EL (cell line): Measurements from ENCODE around the gene SLC41A3.
"Not testable (repeated sequence)": the region's sequence is repeated elsewhere in the genome, so short reads cannot be mapped to it uniquely, and the experiment has no call there.

Source experiments
- DNase-seq: peaks from one replicate; pipeline ENCODE4 v3.0.0-alpha.2; 2016

Gene SLC41A3

DNA sequence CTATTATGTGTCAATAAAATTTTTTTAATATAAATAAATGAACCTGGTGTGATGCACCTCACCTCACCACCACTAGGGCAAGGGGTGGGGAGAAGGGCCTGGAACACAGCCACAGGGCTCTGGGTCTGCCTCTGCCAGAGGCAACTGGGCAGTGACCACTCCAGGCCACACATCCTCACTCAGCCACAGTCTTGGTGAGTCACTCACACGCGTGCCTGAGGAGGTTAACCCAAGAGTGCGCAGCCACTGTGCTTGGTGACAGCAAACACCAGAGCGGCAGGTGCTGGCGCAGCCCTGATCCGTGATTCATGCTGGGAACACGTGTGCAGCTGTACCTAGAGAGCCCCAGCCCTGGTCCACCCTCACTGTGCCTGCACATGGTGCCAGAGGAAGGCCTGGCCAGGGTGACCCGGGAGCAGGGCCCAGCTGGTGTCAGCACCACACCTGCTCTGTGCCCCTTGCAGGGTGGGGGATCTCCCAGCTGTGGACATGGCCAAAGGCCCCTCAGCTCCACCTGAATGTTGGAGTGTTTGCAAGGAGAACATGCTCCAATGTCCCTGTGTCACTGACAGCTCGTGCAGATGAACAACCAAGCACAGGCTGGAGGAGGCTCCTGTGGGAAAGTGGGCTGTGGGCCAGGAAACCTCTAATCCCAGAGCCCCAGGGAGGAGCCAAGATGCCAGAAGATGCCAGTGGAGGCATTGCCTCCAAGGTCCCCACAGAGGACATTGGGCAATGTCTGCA, 2.1 kb downstream of the SLC41A3 start:
- DNase-seq: peak; percentile 81

DNA sequence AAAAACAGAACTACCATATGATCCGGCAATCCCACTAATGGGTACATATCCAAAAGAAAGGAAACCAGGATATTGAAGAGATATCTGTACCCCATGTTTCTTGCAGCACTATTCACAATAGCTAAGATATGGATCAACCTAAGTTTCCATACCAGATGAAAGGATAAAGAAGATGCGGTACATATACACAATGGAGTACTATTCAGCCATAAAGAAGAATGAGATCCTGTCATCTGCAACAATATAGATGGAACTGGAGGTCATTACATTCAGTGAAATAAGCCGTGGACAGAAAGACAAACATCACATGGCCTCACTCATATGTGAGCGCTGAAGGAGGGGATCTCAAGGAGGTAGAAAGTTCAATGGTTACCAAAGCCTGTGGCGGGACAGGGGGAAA, 3.0 kb downstream of the SLC41A3 start:
- DNase-seq: no peak

- no peak for DNase-seq
Measured at GRCh38 chr3:126078866-126079265, 5.1 kb downstream of the SLC41A3 start.

DNA sequence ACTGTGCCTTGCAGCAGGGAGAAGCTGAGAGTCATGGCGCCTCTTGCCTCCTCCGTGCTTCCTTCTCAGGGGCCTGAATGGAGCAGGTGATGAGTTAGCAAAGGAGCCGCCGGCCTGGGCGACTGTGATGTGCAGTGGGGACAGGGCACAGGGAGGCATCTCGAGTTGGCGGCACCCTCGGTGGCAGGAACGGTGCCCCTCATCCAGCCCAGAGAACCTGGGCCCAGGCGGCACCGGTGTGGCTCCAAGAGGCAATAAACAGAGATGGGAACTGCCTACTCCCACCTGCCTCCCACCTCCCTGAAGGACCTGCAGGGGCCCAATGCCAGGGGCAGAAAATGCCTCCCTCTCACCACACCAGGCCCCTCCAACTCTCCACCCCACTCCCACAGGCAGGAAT, 6.2 kb downstream of the SLC41A3 start:
- DNase-seq: no peak

DNA sequence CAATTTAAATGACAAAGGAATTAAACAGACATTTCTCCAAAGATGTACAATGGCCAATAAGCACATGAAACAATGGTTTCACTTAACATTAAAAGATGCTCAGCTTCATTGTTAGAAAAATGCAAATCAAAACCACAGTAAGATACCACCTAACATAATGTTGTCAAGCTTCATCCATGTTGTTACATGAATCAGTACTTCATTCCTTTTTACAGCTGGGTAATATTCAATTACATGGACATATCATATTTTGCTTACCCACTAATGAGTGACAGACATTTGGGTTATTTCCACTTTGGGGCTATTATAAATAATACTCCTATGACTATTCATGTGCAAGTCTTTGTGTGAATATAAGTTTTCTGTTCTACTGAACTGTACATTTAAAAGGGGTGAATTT, 7.8 kb downstream of the SLC41A3 start:
- DNase-seq: no peak

DNA sequence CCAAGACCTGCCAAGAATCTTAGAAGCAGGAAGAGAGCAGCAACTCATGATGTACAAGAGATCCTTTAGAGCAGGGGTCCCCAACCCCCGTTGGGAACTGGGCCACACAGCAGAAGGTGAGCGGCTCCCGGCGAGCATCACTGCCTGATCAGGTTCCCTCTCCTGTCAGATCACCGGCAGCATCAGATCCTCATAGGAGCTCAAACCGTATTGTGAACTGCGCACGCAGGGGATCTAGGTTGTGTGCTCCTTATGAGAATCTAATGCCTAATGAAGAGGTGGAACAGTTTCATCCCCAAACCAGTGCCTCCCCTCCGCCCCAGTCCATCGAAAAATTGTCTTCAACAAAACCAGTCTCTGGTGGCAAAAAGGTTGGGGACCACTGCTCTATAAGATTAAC, 13.8 kb downstream of the SLC41A3 start:
- DNase-seq: no peak

DNA sequence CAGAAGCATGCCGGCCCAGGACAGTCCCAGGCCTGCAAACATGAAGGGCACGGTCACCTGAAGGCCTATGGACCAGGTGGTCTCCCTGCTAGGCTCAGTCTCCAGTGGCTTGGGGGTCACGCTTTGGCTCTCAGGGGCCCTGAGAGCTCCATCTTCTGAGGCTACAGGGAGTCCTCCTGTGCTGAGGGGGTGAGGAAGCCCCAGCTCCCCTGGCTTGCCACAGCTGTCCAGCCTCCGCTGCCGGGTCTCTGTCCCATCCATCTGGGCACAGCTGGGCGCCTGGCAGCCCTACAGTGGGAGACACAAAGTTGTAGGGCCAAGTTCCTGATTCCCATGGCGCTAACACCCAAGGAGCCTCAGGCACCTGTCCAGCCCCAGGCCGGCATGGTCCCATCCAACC, 16.0 kb downstream of the SLC41A3 start:
- no peak for DNase-seq

DNA sequence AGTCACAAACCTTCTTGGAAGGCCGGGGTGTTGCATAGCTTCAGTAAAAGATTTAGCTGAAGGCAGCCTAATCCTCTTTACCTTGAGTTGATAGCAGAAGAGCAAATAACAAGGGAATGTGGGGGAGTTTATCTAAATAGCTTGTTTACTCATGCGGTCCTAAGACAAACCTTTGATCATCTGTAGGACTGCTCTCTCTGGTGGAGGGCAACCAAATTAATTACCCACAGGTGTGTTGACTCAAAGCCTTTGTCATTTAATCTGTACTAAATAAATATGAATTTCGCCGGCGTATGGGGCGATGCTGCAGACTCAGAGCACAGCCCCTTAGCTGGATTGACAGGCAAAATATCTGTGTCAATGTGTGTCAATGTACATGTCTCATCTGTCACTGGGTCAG, 17.2 kb downstream of the SLC41A3 start:
- DNase-seq: not testable (repeated sequence)

- DNase-seq: no peak
Measured at GRCh38 chr3:126065876-126066275, 18.0 kb downstream of the SLC41A3 start.

- DNase-seq: no peak
Measured at GRCh38 chr3:126064627-126065258, 19.2 kb downstream of the SLC41A3 start.

- DNase-seq: no peak
Measured at GRCh38 chr3:126063358-126063965, 20.5 kb downstream of the SLC41A3 start.

GRCh38 chr3:126061301-126062032, 22.5 kb downstream of the SLC41A3 start:
- DNase-seq: no peak

DNA sequence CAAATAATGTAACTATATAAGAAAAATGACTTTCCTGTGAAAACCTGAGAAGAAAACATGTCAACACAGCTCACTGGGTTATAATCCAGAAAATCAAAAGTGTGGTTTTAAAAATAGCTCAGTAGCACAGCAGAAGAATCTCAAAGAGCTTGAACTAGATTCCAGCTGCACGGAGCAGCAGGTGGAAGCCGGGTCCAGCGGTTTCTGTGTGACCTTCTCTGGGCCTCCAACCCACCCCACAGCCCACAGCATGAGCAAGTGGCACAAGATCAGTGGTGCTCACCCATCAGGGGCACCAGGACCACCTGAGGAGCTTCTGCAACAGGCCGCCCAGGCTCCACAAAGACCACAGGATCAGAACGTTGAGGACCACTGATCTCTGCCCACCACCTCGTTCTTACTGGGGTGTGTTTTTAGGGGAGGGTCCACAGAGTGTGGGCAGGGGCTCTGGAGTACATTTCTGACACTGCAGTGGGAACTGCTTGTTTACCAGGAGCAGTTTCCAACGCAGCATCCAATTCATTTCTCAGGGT, 23.2 kb downstream of the SLC41A3 start:
- DNase-seq: no peak

DNA sequence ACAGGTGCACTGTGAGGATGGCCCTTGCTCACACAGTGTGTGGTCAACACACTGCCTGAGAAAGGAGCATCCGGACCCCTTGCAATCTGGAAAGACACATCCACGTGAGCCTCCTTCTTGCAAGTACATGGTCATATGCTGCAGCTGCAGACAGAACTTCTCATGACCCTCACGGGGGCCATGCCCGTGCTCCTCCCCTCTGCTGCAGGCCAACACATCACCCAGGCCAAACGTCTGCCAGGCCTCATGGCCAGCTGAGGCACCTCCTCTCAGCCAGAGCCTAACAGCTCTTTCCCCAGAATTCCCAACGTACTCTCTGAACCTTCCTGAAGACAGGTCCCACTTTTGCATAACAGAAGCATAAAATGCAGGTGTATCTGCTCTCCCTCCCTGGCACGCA, 25.3 kb downstream of the SLC41A3 start:
- no peak for DNase-seq

DNA sequence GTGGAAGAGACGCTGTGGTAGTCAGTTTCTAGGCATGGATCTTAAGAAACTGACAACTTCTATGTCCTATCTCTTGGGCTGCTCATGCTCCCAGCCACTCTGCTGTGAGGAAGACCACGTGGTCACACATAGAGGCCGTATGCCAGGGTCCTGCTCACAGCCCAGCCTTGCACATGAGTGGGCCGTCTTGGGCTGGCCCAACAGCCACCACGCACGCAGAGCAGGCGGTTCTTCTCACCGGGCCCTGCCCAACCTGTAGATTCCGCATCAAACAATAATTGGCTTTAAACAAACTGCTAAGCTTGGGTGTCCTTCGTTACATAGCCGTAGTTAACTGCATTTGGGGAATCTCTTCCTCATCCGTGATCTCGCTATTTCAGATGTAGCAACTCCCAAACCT, 26.0 kb downstream of the SLC41A3 start:
- no peak for DNase-seq

DNA sequence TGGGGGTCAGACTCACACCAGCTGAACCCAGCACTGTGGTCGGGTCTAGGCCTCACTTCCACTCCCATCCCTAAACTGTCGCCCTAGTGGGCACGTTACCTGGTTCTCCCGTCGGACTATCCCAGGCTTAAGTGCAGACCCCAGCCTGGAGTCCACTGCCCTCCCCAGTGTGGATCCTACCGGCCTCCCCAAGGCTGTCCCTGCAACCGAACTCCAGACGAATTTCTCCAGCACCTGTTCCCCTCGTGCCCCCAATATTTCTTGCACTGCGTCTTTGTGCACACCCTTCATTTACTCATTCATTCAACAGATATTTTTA, 26.5 kb downstream of the SLC41A3 start:
- DNase-seq: no peak

DNA sequence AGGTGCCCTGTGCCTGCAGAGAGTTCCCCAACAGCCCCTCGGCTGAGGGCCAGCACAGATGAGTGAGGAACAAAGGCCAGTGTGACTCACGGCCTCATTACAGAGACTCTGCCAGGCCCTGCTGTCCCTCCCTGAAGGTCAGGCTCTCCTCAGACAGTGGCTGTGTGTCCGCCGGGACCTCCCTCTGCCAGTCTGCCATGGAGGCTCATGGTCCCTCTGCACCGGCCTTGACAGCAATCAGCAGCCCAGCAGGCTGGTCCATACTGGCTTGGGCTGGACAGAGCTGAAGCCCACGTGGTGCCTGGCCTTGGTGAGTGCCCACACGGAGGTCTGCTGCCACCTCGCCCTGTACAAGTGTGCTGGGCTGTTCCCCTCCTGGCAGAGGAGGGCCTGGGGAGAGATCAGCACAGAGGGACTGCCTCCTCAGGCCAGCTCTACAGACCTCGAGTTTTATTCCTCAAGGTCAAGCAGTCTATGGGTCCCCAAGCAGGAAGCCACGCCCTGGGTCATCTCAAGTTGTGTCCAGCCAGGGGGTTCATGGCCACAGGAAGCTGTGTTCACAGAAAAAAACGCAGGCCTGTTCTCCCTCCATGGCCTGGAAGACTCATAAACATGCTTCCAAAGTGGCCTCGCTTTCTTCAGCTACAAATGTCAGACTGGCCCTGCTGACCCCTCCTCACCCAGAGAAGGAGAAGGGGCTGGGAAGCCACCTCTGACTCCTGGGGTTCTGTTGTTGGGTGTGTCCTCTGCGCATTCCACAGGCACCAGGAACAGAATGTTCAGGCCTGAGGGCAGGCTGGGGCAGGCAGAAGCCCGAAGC, 27.0 kb downstream of the SLC41A3 start:
- peak; percentile 18 for DNase-seq

DNA sequence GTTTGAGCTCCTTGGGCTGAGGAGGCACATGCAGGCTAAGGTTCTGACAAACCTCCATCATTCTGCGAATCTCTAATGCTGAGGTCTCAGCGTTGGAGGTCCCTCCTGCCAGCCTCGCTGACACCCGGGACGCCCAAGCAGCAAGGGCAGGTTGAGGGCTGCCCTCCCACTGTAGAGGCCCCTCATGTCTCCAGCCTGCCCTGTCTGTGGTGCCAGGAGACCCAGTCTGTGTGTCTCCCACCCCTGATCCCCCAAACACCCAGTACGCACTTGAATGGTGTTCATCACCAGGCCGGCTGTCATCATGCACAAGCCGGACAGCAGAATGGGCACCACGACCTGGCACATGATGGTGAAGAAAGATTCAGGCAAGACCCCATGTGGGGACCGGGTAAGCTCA, 27.8 kb downstream of the SLC41A3 start:
- no peak for DNase-seq

- DNase-seq: no peak
Measured at GRCh38 chr3:126054870-126055269, 29.1 kb downstream of the SLC41A3 start.

DNA sequence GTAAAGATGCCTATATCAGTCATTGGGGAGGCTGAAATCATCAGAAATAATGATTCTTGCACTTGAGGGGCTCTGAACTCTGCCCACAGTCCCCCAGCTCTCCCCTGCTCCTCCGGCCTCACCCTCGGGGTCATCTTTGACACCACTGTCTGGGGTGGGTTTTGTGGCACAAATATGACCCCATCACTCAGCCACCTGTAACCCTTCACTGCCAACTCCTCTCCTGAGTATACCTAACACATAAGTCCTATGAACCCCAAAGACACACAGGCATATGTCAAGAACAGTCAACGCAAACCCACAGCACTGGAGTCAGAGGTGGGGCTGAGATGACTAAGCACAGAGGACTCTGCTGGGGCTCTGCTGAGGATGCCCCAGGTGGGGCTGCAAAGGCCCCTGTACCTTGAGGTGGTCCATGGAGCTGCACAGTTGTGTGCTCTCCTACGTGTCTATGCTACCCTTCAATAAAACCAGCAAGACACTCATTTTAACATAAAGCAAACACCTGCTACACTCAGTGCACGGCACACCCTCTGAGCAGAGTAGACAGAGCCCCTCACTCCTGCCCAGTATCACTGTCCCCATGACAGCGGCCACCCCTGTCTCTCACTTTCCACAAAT, 29.9 kb downstream of the SLC41A3 start:
- no peak for DNase-seq

DNA sequence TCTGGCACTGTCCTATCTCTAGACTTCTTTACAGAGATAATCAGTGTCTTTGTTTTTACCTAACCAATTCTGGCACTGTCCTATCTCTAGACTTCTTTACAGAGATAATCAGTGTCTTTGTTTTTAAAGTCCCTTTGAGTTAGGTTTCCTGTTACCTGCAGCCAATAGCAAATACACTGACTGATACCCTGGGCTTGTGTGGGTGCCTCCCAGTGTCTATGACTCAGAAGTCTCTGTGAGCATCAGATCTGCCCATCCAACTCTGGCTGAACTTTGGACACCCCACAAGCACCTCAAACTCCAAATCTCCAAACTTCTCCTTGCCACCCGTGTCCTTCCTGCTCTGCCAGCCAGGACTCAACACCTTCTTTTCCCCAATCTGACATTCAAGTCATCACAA, 30.4 kb downstream of the SLC41A3 start:
- DNase-seq: no peak
